Endothelial cell of umbilical vein (primary cell): ENCODE results near the gene TNS2. TPM values are rescaled to one million over a fixed set of nuclear protein-coding genes. Genes with fewer than 3 reads are reported as not detected.

Experiments used
- BruUV-seq: library from RNA; stranded (reverse); fragments of 400-500 nt; replicated peaks from 2 replicates; lab custom pipeline; 2021; lab: Mats Ljungman, UMichigan
- CTCF ChIA-PET: fragments of 300-600, 350-600 bp; sonication (Branson Sonifier 250); formaldehyde crosslinking; loops from one replicate; lab custom pipeline; 2021; ENCODE audit warnings: antibody characterized with exemption, inconsistent platforms; lab: Charles Lee
- POLR2A ChIA-PET: fragments of 300-600, 350-600 bp; sonication (Branson Sonifier 250); formaldehyde crosslinking; loops from one replicate; lab custom pipeline; 2021; ENCODE audit warnings: antibody characterized with exemption, inconsistent platforms; lab: Charles Lee
- DNase-seq: peaks from one replicate; pipeline ENCODE4 v3.0.0-alpha.2; 2011; ENCODE audit warnings: low read depth, low spot score
- FAIRE-seq: peaks from 2 replicates; lab custom pipeline; 2011; peaks lifted over from hg19 to GRCh38; lab: Jason Lieb, UNC
- H2AFZ ChIP-seq: 2 replicates; pipeline ENCODE4 v1.6.0; 2012; ENCODE audit warnings: low read depth, low read length, control low read depth, inconsistent platforms
- H3K27ac ChIP-seq: 2 replicates; pipeline ENCODE4 v1.5.1; 2011; ENCODE audit warnings: low read depth, mild to moderate bottlenecking, control low read depth, low read length, moderate library complexity; ENCODE audit not compliant: insufficient read depth
- H3K27me3 ChIP-seq, 2 experiments: 2 replicates each; pipeline versions ENCODE4 v1.6.0 to v1.6.1; 2011; ENCODE audit warnings: low read length in 2 of 2, mixed read lengths in 1 of 2; ENCODE audit not compliant: control insufficient read depth in 2 of 2, insufficient read depth in 2 of 2
- H3K36me3 ChIP-seq, 2 experiments: 2 replicates in 1 of 2; 3 replicates in 1 of 2; pipeline ENCODE4 v1.5.1; 2011; ENCODE audit warnings: low read length in 2 of 2, mild to moderate bottlenecking in 1 of 2, moderate library complexity in 1 of 2; ENCODE audit not compliant: control insufficient read depth in 2 of 2, insufficient read depth in 2 of 2; ENCODE audit errors: extremely low read depth in 1 of 2
- H3K4me1 ChIP-seq: 3 replicates; pipeline ENCODE4 v1.5.1; 2011; ENCODE audit warnings: mild to moderate bottlenecking, low read length; ENCODE audit not compliant: control insufficient read depth, insufficient read depth; ENCODE audit errors: extremely low read depth
- H3K4me2 ChIP-seq: 2 replicates; pipeline ENCODE4 v1.6.1; 2011; ENCODE audit warnings: low read length, control low read depth, mixed read lengths; ENCODE audit not compliant: insufficient read depth
- H3K4me3 ChIP-seq, 3 experiments: fragments of 200-600 bp in 1 of 3; sonication (generic), shearing (Covaris generic) in 1 of 3; replicated peaks in 1 of 3; 2 replicates each; pipeline ENCODE4 v1.5.1; 2011 to 2016; ENCODE audit warnings: control low read depth in 3 of 3, low read length in 3 of 3, mild to moderate bottlenecking in 2 of 3, inconsistent platforms in 1 of 3, low read depth in 1 of 3, moderate library complexity in 1 of 3; ENCODE audit not compliant: insufficient read depth in 1 of 3
- H3K79me2 ChIP-seq: 2 replicates; pipeline ENCODE4 v1.6.0; 2012; ENCODE audit warnings: low read length, inconsistent platforms; ENCODE audit not compliant: control insufficient read depth, insufficient read depth
- H3K9ac ChIP-seq: replicated peaks from 2 replicates; pipeline ENCODE3; 2011; ENCODE audit warnings: low read length, control low read depth; ENCODE audit not compliant: insufficient read depth; ENCODE audit errors: extremely low read depth
- H3K9me1 ChIP-seq: replicated peaks from 3 replicates; pipeline ENCODE4 v1.6.0; 2011; ENCODE audit warnings: mild to moderate bottlenecking, low read length; ENCODE audit not compliant: control insufficient read depth, insufficient read depth; ENCODE audit errors: extremely low read depth
- H3K9me3 ChIP-seq: replicated peaks from 2 replicates; pipeline ENCODE4 v1.5.1; 2012; ENCODE audit warnings: low read length, inconsistent platforms; ENCODE audit not compliant: control insufficient read depth, insufficient read depth
- H4K20me1 ChIP-seq: replicated peaks from 2 replicates; pipeline ENCODE3; 2011; ENCODE audit warnings: mild to moderate bottlenecking, low read length; ENCODE audit not compliant: control insufficient read depth, insufficient read depth; ENCODE audit errors: extremely low read depth
- CTCF ChIP-seq, 2 donors: IDR thresholded peaks; 1 replicate in 1 of 2; 2 replicates in 1 of 2; pipeline ENCODE4 v1.5.1; 2011; ENCODE audit warnings: low read length in 2 of 2, mild to moderate bottlenecking in 2 of 2, moderate library complexity in 2 of 2, control low read depth in 1 of 2, inconsistent platforms in 1 of 2, low read depth in 1 of 2; ENCODE audit not compliant: insufficient read depth in 1 of 2; ENCODE audit errors: extremely low read depth in 1 of 2
- EZH2 ChIP-seq: IDR thresholded peaks from 2 replicates; pipeline ENCODE4 v1.6.1; 2012; ENCODE audit warnings: borderline replicate concordance, low read depth, mild to moderate bottlenecking, moderate library complexity, low read length, inconsistent platforms; ENCODE audit not compliant: severe bottlenecking
- FOS ChIP-seq: IDR thresholded peaks from 2 replicates; pipeline ENCODE4 v1.6.1; 2011; ENCODE audit warnings: mild to moderate bottlenecking, low read length, moderate library complexity, borderline replicate concordance; ENCODE audit not compliant: insufficient read depth
- GATA2 ChIP-seq: IDR thresholded peaks from 2 replicates; pipeline ENCODE4 v1.7.0; 2011; ENCODE audit warnings: low read depth, mild to moderate bottlenecking, moderate library complexity, mixed read lengths, low read length; ENCODE audit not compliant: insufficient read length, insufficient read depth
- JUN ChIP-seq: IDR thresholded peaks from 2 replicates; pipeline ENCODE4 v1.6.1; 2011; ENCODE audit warnings: borderline replicate concordance, low read depth; ENCODE audit not compliant: insufficient read length, insufficient read depth
- MAX ChIP-seq: IDR thresholded peaks from 2 replicates; pipeline ENCODE4 v1.6.1; 2011; ENCODE audit not compliant: insufficient read depth, insufficient read length
- MYC ChIP-seq: IDR thresholded peaks from one replicate; pipeline ENCODE4 v1.6.1; 2011; ENCODE audit warnings: mild to moderate bottlenecking, low read depth, low read length
- POLR2A ChIP-seq: IDR thresholded peaks from 2 replicates; pipeline ENCODE4 v1.6.1; 2012; ENCODE audit warnings: low read depth, mild to moderate bottlenecking, control low read depth, low read length
- POLR2AphosphoS5 ChIP-seq: IDR thresholded peaks from 2 replicates; pipeline ENCODE4 v1.6.1; 2012; ENCODE audit warnings: low read depth, mild to moderate bottlenecking, control low read depth, low read length, moderate library complexity; ENCODE audit not compliant: insufficient read depth
- dilution Hi-C: fragments of 300-500 bp; cut with MboI; formaldehyde crosslinking; loops from one replicate; pipeline ENCODE4 v1.15.0; 2019; ENCODE audit warnings: low sequenced_read_pairs; ENCODE audit not compliant: extremely low pct_ligation_motif_present
- intact Hi-C: fragments of 100-400 bp; cut with micrococcal nuclease; formaldehyde crosslinking; loops from one replicate; pipeline ENCODE4 v1.10.0; 2022
- polyA plus RNA-seq, 4 experiments: library from polyadenylated mRNA; depleted of rRNA in 3 of 4; stranded (reverse) in 3 of 4; unstranded in 1 of 4; fragments of >200 nt; gene quantifications; 2 replicates each; pipeline versions ENCODE4 v1.2.1 to v1.2.3, GENCODE V29; 2011 to 2012; ENCODE audit warnings: missing spikeins in 1 of 4
- total RNA-seq: library from RNA; stranded (reverse); gene quantifications from 2 replicates; pipeline ENCODE4 v1.2.3, GENCODE V29; 2021

TNS2 gene
- total and polyA plus RNA-seq, 2 donors (not counting 3 experiments of a cell fraction or from before 2014, with no cell fraction given): 84.5 to 106 TPM

GRCh38 chr12:53099071-53099882 lies 49.4 kb downstream of the TNS2 start:
- BruUV-seq: no TSS peak
- dilution Hi-C loops: no loop called here
- Histone ChIP-seq H3K27me3 (no peaks in the 10 kb centered on the region), H3K27ac (peak overlapping the region; percentile 50), H3K9me3 (no peaks in the 10 kb centered on the region), H3K79me2 (no peaks in the 10 kb centered on the region), H3K4me3 (no peak overlapping the region), H3K9ac (no peak overlapping the region), H3K36me3 (no peaks in the 10 kb centered on the region), H3K4me2 (peak overlapping the region; percentile 56), H4K20me1 (no peaks in the 10 kb centered on the region), H3K9me1 (no peaks in the 10 kb centered on the region), H3K4me1 (peaks cover 27% of the 10 kb centered on the region), H2AFZ (peak overlapping the region; percentile 99)
- DNase-seq (peak; percentile 83), FAIRE-seq (peak; percentile 95)
- peak; percentile 80 for TF ChIP-seq FOS
- TF ChIP-seq POLR2A: peak; percentile 53
- peak; percentile 94 to 95 for TF ChIP-seq CTCF (IDR thresholded peaks at IDR 0.05; ENCODE audit: extremely low read depth in 1 of 2, insufficient read depth in 1 of 2, low read depth in 1 of 2, low read length in 2 of 2)
- TF ChIP-seq MAX: no peak
- TF ChIP-seq GATA2: peak; percentile 23
- peak; percentile 44 for TF ChIP-seq JUN
- no peak for TF ChIP-seq EZH2
- no peak for TF ChIP-seq MYC
- TF ChIP-seq POLR2AphosphoS5: peak; percentile 60
- POLR2A ChIA-PET: interaction anchor here (1.8 to 2.2 kb wide), 3 partner anchors 20 to 33 kb away, joined by 4 to 9 read pairs (median 5); partner anchors contain the start of gene SPRYD3
- CTCF ChIA-PET: interaction anchor here (0.8 to 10.8 kb wide), 22 partner anchors 9 to 170 kb away, joined by 3 to 463 read pairs (median 6); partner anchors contain the start of genes CSAD, SPRYD3 and ZNF740
- intact Hi-C loops: loop anchor here (1.0 to 5.0 kb wide), 5 partner anchors 20 to 61 kb away; partner anchors contain the start of genes SPRYD3 and TNS2
